ENCODE results near the gene CRADD. TPM values are rescaled to one million over a fixed set of nuclear protein-coding genes. Genes with fewer than 3 reads are reported as not detected.

Gene CRADD
- total RNA-seq, 1 donor from 2014 or later, result 17.1 TPM

DNA sequence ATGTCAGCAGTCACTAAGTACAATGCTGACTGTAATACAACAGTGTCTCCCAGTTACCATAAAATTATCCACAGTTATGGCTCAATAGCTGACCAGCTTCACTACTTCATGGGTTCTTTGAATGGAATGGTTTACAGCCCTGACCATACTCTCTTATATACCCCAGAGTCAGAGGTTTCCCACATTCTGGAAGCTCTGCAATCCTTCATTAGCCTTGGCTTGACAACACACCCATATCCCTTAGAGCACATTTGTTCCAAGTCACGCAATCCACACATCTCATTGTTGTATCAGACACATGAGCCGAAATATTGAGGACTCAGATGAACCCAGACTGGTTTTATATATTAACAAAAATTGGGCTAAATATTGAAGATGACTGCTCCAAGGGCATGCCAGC lies 261.8 kb downstream of the CRADD start:
- DNase-seq (no peak), ATAC-seq (no peak)
- no peak overlapping the region for H3K27ac ChIP-seq
- H3K4me3 ChIP-seq, result no peak overlapping the region
- peaks cover 9% of the 10 kb centered on the region for H3K9me3 ChIP-seq
- H3K4me1 ChIP-seq, result no peaks in the 10 kb centered on the region
- no peaks in the 10 kb centered on the region for H3K36me3 ChIP-seq
- H3K27me3 ChIP-seq, result no peaks in the 10 kb centered on the region
- intact Hi-C loops (cut with DNase I), result no loop called here
- TF ChIP-seq, protein P1, sequence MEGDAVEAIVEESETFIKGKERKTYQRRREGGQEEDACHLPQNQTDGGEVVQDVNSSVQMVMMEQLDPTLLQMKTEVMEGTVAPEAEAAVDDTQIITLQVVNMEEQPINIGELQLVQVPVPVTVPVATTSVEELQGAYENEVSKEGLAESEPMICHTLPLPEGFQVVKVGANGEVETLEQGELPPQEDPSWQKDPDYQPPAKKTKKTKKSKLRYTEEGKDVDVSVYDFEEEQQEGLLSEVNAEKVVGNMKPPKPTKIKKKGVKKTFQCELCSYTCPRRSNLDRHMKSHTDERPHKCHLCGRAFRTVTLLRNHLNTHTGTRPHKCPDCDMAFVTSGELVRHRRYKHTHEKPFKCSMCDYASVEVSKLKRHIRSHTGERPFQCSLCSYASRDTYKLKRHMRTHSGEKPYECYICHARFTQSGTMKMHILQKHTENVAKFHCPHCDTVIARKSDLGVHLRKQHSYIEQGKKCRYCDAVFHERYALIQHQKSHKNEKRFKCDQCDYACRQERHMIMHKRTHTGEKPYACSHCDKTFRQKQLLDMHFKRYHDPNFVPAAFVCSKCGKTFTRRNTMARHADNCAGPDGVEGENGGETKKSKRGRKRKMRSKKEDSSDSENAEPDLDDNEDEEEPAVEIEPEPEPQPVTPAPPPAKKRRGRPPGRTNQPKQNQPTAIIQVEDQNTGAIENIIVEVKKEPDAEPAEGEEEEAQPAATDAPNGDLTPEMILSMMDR (IDR thresholded peaks at IDR 0.05), result no peak

- intact Hi-C loops (cut with DNase I), result no loop called here
These were observed 262.6 kb downstream of the CRADD start for GRCh38 chr12:93939641-93940325.

GRCh38 chr12:93943780-93944179 lies 266.6 kb downstream of the CRADD start:
- no peaks in the 10 kb centered on the region for H3K9me3 ChIP-seq
- DNase-seq, result no peak
- TF ChIP-seq, protein P1 (IDR thresholded peaks at IDR 0.05), result no peak
- H3K27ac ChIP-seq, result no peak overlapping the region
- H3K27me3 ChIP-seq, result no peaks in the 10 kb centered on the region
- no peaks in the 10 kb centered on the region for H3K4me1 ChIP-seq
- ATAC-seq, result peak; percentile 36
- H3K36me3 ChIP-seq, result no peaks in the 10 kb centered on the region
- H3K4me3 ChIP-seq, result no peak overlapping the region
- intact Hi-C loops (cut with DNase I), result no loop called here

More at GRCh38 chr12:93939641-93940325, 262.6 kb downstream of the CRADD start:
- Histone ChIP-seq H3K4me3 (no peak overlapping the region), H3K9me3 (peaks cover 9% of the 10 kb centered on the region), H3K4me1 (no peaks in the 10 kb centered on the region), H3K27me3 (no peaks in the 10 kb centered on the region), H3K36me3 (no peaks in the 10 kb centered on the region), H3K27ac (no peak overlapping the region)
- ATAC-seq, result no peak
- no peak for DNase-seq
- TF ChIP-seq, protein P1 (IDR thresholded peaks at IDR 0.05), result no peak

DNA sequence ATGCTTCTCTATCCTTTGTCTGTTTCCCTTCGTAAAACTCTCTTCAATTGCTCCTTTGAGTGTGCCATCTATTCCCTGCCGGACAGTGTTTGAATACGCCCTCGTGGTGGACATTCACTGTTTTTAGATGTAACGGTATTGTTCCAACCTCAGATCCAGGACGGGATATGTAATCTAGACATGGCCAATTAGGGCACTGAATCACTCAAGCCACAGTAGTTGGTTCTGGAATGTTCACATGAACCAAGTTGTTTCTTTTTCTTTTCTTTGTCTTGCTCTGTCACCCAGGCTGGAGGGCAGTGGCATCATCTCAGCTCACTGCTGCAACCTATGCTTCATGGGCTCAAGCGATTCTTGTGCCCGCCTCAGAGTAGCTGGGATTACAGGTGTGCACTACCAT lies 267.0 kb downstream of the CRADD start:
- H3K4me1 ChIP-seq, result no peaks in the 10 kb centered on the region

More for the DNA sequence above, 267.0 kb downstream of the CRADD start:
- no peak overlapping the region for H3K27ac ChIP-seq
- TF ChIP-seq, protein P1 (IDR thresholded peaks at IDR 0.05), result no peak
- no peak overlapping the region for H3K4me3 ChIP-seq
- intact Hi-C loops (cut with DNase I), result no loop called here
- ATAC-seq (no peak), DNase-seq (no peak)
- no peaks in the 10 kb centered on the region for H3K36me3 ChIP-seq
- no peaks in the 10 kb centered on the region for H3K27me3 ChIP-seq
- no peaks in the 10 kb centered on the region for H3K9me3 ChIP-seq

Other genes with a start within 250 kb of the CRADD start
- gene UBE2N, start 235.4 kb upstream of the CRADD start, total RNA-seq, result 65.9 TPM
- 49.4 TPM for gene MRPL42, start 209.9 kb upstream of the CRADD start, total RNA-seq
- gene SOCS2, start 104.7 kb upstream of the CRADD start, total RNA-seq, result 23.8 TPM

Data from upper lobe of right lung (tissue), 1 donor.